H9 (cell line): ENCODE measurements around the gene XXYLT1. TPM values are rescaled to one million over a fixed set of nuclear protein-coding genes. Genes with fewer than 3 reads are reported as not detected.

Experiments used
- DNase-seq: peaks from one replicate; pipeline ENCODE4 v3.0.0-alpha.2; 2017
- H2AFZ ChIP-seq: one replicate; pipeline ENCODE4 v1.6.1; 2013; ENCODE audit warnings: mild to moderate bottlenecking, low read length, control low read depth, moderate library complexity
- H2AK5ac ChIP-seq: 2 replicates; pipeline ENCODE4 v1.6.1; 2013; ENCODE audit warnings: low read length, control low read depth, mixed read lengths; ENCODE audit not compliant: insufficient read length
- H2BK120ac ChIP-seq: one replicate; pipeline ENCODE4 v1.6.1; 2013; ENCODE audit warnings: low read depth, mild to moderate bottlenecking, low read length, control low read depth, inconsistent platforms; ENCODE audit not compliant: poor library complexity, severe bottlenecking
- H2BK12ac ChIP-seq: 2 replicates; pipeline ENCODE4 v1.6.1; 2013; ENCODE audit warnings: low read length, control low read depth, mixed read lengths, low read depth; ENCODE audit not compliant: insufficient read length
- H2BK15ac ChIP-seq: 2 replicates; pipeline ENCODE4 v1.6.1; 2013; ENCODE audit warnings: low read depth, low read length, control low read depth
- H2BK20ac ChIP-seq: one replicate; pipeline ENCODE4 v1.6.1; 2013; ENCODE audit warnings: low read depth, mild to moderate bottlenecking, low read length, control low read depth, inconsistent platforms; ENCODE audit not compliant: poor library complexity, severe bottlenecking
- H2BK5ac ChIP-seq: 2 replicates; pipeline ENCODE4 v1.6.1; 2013; ENCODE audit warnings: low read length, control low read depth, mixed read lengths; ENCODE audit not compliant: insufficient read length
- H3K14ac ChIP-seq: 2 replicates; pipeline ENCODE4 v1.6.1; 2013; ENCODE audit warnings: low read length, control low read depth; ENCODE audit not compliant: insufficient read depth
- H3K18ac ChIP-seq: 2 replicates; pipeline ENCODE4 v1.6.1; 2013; ENCODE audit warnings: low read depth, mild to moderate bottlenecking, mixed read lengths, low read length, control low read depth; ENCODE audit not compliant: insufficient read length
- H3K23ac ChIP-seq: 2 replicates; pipeline ENCODE4 v1.6.1; 2013; ENCODE audit warnings: low read length, control low read depth, mixed read lengths, low read depth; ENCODE audit not compliant: insufficient read length
- H3K23me2 ChIP-seq: 2 replicates; pipeline ENCODE4 v1.6.1; 2013; ENCODE audit warnings: low read depth, mild to moderate bottlenecking, mixed read lengths, low read length, control low read depth; ENCODE audit not compliant: insufficient read length, poor library complexity, severe bottlenecking
- H3K27ac ChIP-seq: 2 replicates; pipeline ENCODE4 v1.5.1; 2013; ENCODE audit warnings: low read length, control low read depth, mixed read lengths, low read depth; ENCODE audit not compliant: insufficient read length
- H3K27me3 ChIP-seq: 2 replicates; pipeline ENCODE4 v1.6.1; 2013; ENCODE audit warnings: low read length, control low read depth, inconsistent platforms; ENCODE audit not compliant: insufficient read depth
- H3K4ac ChIP-seq: 2 replicates; pipeline ENCODE4 v1.6.1; 2013; ENCODE audit warnings: low read depth, mild to moderate bottlenecking, control low read depth, inconsistent platforms, low read length, moderate library complexity
- H3K4me1 ChIP-seq: 2 replicates; pipeline ENCODE4 v1.6.1; 2013; ENCODE audit warnings: low read length, control low read depth, inconsistent platforms; ENCODE audit not compliant: insufficient read depth
- H3K4me2 ChIP-seq: 2 replicates; pipeline ENCODE4 v1.6.1; 2013; ENCODE audit warnings: low read length, control low read depth, mixed read lengths; ENCODE audit not compliant: insufficient read length, insufficient read depth
- H3K56ac ChIP-seq: 2 replicates; pipeline ENCODE4 v1.6.1; 2013; ENCODE audit warnings: low read depth, mild to moderate bottlenecking, mixed read lengths, low read length, control low read depth; ENCODE audit not compliant: insufficient read length
- H3K79me1 ChIP-seq: 2 replicates; pipeline ENCODE4 v1.6.1; 2013; ENCODE audit warnings: low read depth, mild to moderate bottlenecking, moderate library complexity, low read length, control low read depth, inconsistent platforms; ENCODE audit not compliant: insufficient read depth, poor library complexity, severe bottlenecking
- H3K79me2 ChIP-seq: 2 replicates; pipeline ENCODE4 v1.6.1; 2013; ENCODE audit warnings: low read length, control low read depth, inconsistent platforms; ENCODE audit not compliant: insufficient read depth
- H3K9ac ChIP-seq: 2 replicates; pipeline ENCODE4 v1.6.1; 2013; ENCODE audit warnings: low read length, control low read depth, mixed read lengths; ENCODE audit not compliant: insufficient read length; ENCODE audit errors: extremely low read depth
- H3K9me3 ChIP-seq: one replicate; pipeline ENCODE4 v1.6.1; 2013; ENCODE audit warnings: low read depth, low read length, inconsistent platforms; ENCODE audit not compliant: control insufficient read depth
- H3T11ph ChIP-seq: one replicate; pipeline ENCODE4 v1.6.1; 2013; ENCODE audit warnings: mild to moderate bottlenecking, low read length, control low read depth, inconsistent platforms
- H4K20me1 ChIP-seq: one replicate; pipeline ENCODE4 v1.6.1; 2013; ENCODE audit not compliant: control insufficient read depth, insufficient read length, insufficient read depth
- H4K5ac ChIP-seq: 2 replicates; pipeline ENCODE4 v1.6.1; 2013; ENCODE audit warnings: low read depth, mild to moderate bottlenecking, mixed read lengths, low read length, control low read depth; ENCODE audit not compliant: insufficient read length
- H4K8ac ChIP-seq: replicated peaks from 2 replicates; pipeline ENCODE4 v1.6.1; 2013; ENCODE audit warnings: low read length, control low read depth, mixed read lengths, low read depth; ENCODE audit not compliant: insufficient read length
- H4K91ac ChIP-seq: 2 replicates; pipeline ENCODE4 v1.6.1; 2013; ENCODE audit warnings: low read depth, mild to moderate bottlenecking, moderate library complexity, mixed read lengths, low read length, control low read depth; ENCODE audit not compliant: insufficient read length
- H3K27ac Mint-ChIP-seq, 3 experiments: 2 replicates in 2 of 3; 3 replicates in 1 of 3; pipeline ENCODE4 v1.8.0; 2020 to 2021; ENCODE audit warnings: mixed read lengths in 3 of 3, mild to moderate bottlenecking in 1 of 3, moderate library complexity in 1 of 3
- H3K27me3 Mint-ChIP-seq: 2 replicates; pipeline ENCODE4 v1.8.0; 2021; ENCODE audit warnings: low read depth, mild to moderate bottlenecking, moderate library complexity, mixed read lengths
- H3K36me3 Mint-ChIP-seq, 3 experiments: 2 replicates in 2 of 3; 3 replicates in 1 of 3; pipeline ENCODE4 v1.8.0; 2020 to 2021; ENCODE audit warnings: low read depth in 3 of 3, mixed read lengths in 3 of 3; ENCODE audit not compliant: insufficient read depth in 1 of 3
- H3K4me1 Mint-ChIP-seq, 2 experiments: 2 replicates each; pipeline ENCODE4 v1.8.0; 2020; ENCODE audit warnings: mixed read lengths in 2 of 2
- H3K4me3 Mint-ChIP-seq, 2 experiments: 2 replicates in 1 of 2; 3 replicates in 1 of 2; pipeline ENCODE4 v1.8.0; 2020 to 2021; ENCODE audit warnings: mild to moderate bottlenecking in 2 of 2, mixed read lengths in 2 of 2, moderate library complexity in 1 of 2
- H3K9me3 Mint-ChIP-seq, 2 experiments: 2 replicates in 1 of 2; 3 replicates in 1 of 2; pipeline ENCODE4 v1.8.0; 2020; ENCODE audit warnings: mild to moderate bottlenecking in 2 of 2, mixed read lengths in 2 of 2, moderate library complexity in 1 of 2
- WGBS: extraction: QIAGEN DNeasy Blood & Tissue Kit; methylation state at CpG from one replicate; pipeline ENCODE4 v1.1.7; 2013; ENCODE audit warnings: missing lambda C conversion rate, low lambda C conversion rate, mixed read lengths; ENCODE audit not compliant: insufficient read length; ENCODE audit errors: extremely low coverage; 5-methylcytosine and 5-hydroxymethylcytosine counted together
- total RNA-seq: library from RNA; stranded (reverse); gene quantifications from 2 replicates; pipeline ENCODE4 v1.2.1, GENCODE V29; 2021
- TF ChIP-seq, protein P1 (sequence below): fragments of 200-600 bp; sonication (generic); conservative IDR thresholded peaks from 3 replicates; pipeline ENCODE4 v1.8.0; 2021; ENCODE audit warnings: antibody characterized with exemption, mild to moderate bottlenecking

Gene XXYLT1
- total RNA-seq, 1 experiment from 2014 or later: 22.7 TPM

DNA sequence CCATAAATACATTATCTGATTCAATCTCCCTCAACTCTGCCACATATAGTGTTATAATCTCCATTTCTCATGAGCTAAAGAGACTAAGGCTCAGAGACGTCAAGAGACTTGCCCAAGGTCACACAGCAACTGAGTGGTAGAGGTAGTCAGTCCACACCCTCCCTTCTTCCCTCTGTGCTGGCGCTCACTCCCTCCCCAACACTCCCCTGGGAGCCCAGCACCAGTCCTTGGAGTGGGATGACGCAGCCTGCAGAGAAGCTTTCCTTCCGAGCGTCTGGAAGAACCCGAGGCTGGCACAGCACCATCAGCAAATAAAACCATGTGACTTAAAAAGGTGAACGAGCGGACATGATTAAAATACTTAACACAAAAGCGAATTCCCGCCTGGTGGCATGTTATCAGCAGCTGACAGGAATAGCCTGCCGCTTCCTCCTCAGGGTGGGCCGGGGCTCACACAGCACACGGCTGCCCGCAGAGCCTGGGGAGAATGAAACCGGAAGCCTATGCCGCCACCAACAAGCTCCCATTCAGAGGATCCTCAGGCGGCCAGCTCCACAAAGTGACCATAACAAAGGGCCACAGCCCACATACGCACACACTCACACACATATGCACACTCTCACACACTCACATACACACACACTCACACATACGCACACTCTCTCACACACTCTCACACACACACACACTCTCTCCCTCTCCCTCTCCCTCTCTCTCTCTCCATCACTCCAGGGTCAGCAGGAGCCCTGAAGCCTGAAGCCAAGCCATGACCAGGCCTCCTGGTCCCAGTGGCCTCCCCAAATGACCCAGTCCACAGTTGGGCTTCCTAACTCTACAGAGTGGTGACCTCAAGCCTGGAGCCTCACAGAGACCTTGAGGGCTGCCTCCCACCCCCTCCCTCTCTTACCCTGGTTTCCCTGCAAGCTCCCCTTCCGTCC, 120.5 kb downstream of the XXYLT1 start:
- Histone ChIP-seq H3K4ac (no peak overlapping the region), H3K14ac (no peak overlapping the region; the same call in 1 of the 2 replicates), H3K23ac (no peak overlapping the region), H3K79me1 (no peaks in the 10 kb centered on the region), H4K20me1 (no peaks in the 10 kb centered on the region), H3K79me2 (no peaks in the 10 kb centered on the region; the same call in 1 of the 2 replicates), H4K5ac (no peak overlapping the region), H2BK20ac (no peak overlapping the region), H2AK5ac (no peak overlapping the region), H2BK12ac (no peak overlapping the region), H3K4me1 (peaks cover 21% of the 10 kb centered on the region; the same call in 1 of the 2 replicates), H2BK120ac (no peak overlapping the region), H2BK5ac (no peak overlapping the region), H3K9ac (no peak overlapping the region), H4K8ac (no peak overlapping the region), H3K27ac (peak overlapping the region; percentile 52), H2BK15ac (no peak overlapping the region), H3K23me2 (no peaks in the 10 kb centered on the region), H3K27me3 (no peaks in the 10 kb centered on the region), H4K91ac (no peak overlapping the region), H3K56ac (no peak overlapping the region), H2AFZ (no peak overlapping the region), H3K18ac (peak overlapping the region; percentile 73), H3K4me2 (peak overlapping the region; percentile 52), H3T11ph (no peak overlapping the region), H3K9me3 (no peaks in the 10 kb centered on the region)
- TF ChIP-seq, protein P1, sequence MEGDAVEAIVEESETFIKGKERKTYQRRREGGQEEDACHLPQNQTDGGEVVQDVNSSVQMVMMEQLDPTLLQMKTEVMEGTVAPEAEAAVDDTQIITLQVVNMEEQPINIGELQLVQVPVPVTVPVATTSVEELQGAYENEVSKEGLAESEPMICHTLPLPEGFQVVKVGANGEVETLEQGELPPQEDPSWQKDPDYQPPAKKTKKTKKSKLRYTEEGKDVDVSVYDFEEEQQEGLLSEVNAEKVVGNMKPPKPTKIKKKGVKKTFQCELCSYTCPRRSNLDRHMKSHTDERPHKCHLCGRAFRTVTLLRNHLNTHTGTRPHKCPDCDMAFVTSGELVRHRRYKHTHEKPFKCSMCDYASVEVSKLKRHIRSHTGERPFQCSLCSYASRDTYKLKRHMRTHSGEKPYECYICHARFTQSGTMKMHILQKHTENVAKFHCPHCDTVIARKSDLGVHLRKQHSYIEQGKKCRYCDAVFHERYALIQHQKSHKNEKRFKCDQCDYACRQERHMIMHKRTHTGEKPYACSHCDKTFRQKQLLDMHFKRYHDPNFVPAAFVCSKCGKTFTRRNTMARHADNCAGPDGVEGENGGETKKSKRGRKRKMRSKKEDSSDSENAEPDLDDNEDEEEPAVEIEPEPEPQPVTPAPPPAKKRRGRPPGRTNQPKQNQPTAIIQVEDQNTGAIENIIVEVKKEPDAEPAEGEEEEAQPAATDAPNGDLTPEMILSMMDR: no peak
- H3K9me3 Mint-ChIP-seq: no peaks in the 10 kb centered on the region
- peak overlapping the region; percentile 53 to 79 for H3K4me3 Mint-ChIP-seq
- peak; percentile 53 for DNase-seq
- H3K27ac Mint-ChIP-seq: peak overlapping the region; percentile 95 to 99 (median 97)
- H3K27me3 Mint-ChIP-seq: no peaks in the 10 kb centered on the region; the same call in 1 of the 2 replicates
- peaks cover 50 to 72% of the 10 kb centered on the region in 2 experiments for H3K4me1 Mint-ChIP-seq
- no CpG with 5 or more reads among the region's 20 CpGs for WGBS
- peaks cover 0 to 3% (median 0%) of the 10 kb centered on the region in 3 experiments; a peak in 4 of 7 replicates for H3K36me3 Mint-ChIP-seq
